Activated CD4-positive, alpha-beta T cell treated with anti-CD3 and anti-CD28 coated beads, Interleukin-2, amount 10 ng/mL, durations not matched to agents 24 days and 14 days (primary cell): Measurements from ENCODE around the gene ZBTB25. TPM values are rescaled to one million over a fixed set of nuclear protein-coding genes. Genes with fewer than 3 reads are reported as not detected.

Experiments
- DNase-seq: peaks from one replicate; pipeline ENCODE4 v3.0.0; 2022
- H3K27ac Mint-ChIP-seq: one replicate; pipeline ENCODE4 v1.8.0; 2022; ENCODE audit warnings: mild to moderate bottlenecking, mixed read lengths
- H3K27me3 Mint-ChIP-seq: one replicate; pipeline ENCODE4 v1.8.0; 2022; ENCODE audit warnings: mixed read lengths
- H3K36me3 Mint-ChIP-seq: one replicate; pipeline ENCODE4 v1.8.0; 2022; ENCODE audit warnings: low read depth, mild to moderate bottlenecking, mixed read lengths
- H3K4me1 Mint-ChIP-seq: one replicate; pipeline ENCODE4 v1.8.0; 2021; ENCODE audit warnings: mixed read lengths
- H3K4me3 Mint-ChIP-seq: one replicate; pipeline ENCODE4 v1.8.0; 2022; ENCODE audit warnings: mild to moderate bottlenecking, moderate library complexity, mixed read lengths
- H3K9me3 Mint-ChIP-seq: one replicate; pipeline ENCODE4 v1.8.0; 2021; ENCODE audit warnings: mixed read lengths
- intact Hi-C: fragments of 100-400 bp; cut with micrococcal nuclease; formaldehyde crosslinking; loops from one replicate; pipeline ENCODE4 v1.15.1; 2023
- total RNA-seq: library from RNA; stranded (reverse); gene quantifications from 2 replicates; pipeline ENCODE4 v1.2.3, GENCODE V29; 2022

ZBTB25 gene
- total RNA-seq, 1 donor from 2014 or later, result 22.2 TPM

DNA sequence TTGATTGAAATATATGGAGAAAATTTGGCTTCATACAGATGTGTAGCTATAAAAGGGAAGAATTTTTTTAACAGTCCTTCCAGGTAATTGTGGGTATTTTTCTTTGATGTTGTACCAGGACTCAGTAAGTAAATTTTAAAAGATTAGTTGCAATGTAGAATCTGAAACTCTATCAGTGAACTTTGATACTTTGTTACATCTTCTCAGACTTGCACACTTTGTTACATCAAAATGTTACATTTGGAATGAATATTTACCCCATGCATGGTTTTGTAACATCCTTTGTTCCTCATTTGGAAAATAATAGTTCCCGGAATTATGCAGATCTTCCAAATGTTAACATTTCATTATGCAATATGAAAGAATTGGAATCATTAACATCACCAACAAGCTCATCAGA, 101.7 kb downstream of the ZBTB25 start:
- DNase-seq, result no peak
- Mint-ChIP-seq H3K36me3 (peaks cover 49% of the 10 kb centered on the region), H3K4me3 (no peak overlapping the region), H3K4me1 (peaks cover 19% of the 10 kb centered on the region), H3K9me3 (no peaks in the 10 kb centered on the region), H3K27me3 (no peaks in the 10 kb centered on the region), H3K27ac (no peak overlapping the region)
- intact Hi-C loops, result no loop called here

DNA sequence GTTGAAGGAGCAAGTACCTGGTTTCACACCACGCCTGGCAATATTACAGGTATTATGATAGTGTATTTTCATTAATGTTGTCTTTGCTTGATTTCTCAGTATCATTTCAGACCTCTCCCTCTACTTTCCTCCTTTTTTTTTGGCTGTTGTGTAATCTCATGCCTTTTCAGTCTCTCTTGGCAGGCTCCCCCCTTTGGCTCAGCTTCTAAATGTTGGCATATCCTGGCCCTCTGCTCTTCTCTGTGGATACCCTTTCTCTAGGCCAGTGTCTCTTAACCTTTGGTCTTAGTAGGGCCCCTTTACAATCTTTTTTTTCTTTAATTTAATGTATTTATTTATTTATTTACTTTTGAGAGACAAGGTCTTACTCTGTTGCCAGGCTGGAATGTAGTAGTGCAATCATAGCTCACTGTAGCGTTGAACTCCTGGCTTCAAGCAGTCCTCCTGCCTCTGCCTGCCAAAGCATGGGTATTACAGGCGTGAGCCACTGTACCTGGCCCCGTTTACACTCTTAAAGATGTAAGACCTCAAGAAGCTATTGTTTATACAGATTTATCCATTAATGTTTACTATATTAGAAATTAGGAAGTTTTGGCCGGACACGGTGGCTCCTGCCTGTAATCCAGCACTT, 102.7 kb downstream of the ZBTB25 start:
- Mint-ChIP-seq H3K36me3 (peaks cover 44% of the 10 kb centered on the region), H3K4me1 (peaks cover 17% of the 10 kb centered on the region), H3K4me3 (no peak overlapping the region), H3K27ac (no peak overlapping the region), H3K27me3 (no peaks in the 10 kb centered on the region), H3K9me3 (no peaks in the 10 kb centered on the region)
- no peak for DNase-seq
- intact Hi-C loops, result no loop called here

Other genes with a start within 250 kb of the ZBTB25 start
- gene ESR2, start 209.5 kb downstream of the ZBTB25 start, total RNA-seq, result not detected in 2 replicates
- 246 and 249 TPM in 2 replicates for gene MTHFD1, start 115.5 kb downstream of the ZBTB25 start, total RNA-seq
- 0.90 and 0.98 TPM in 2 replicates for gene AKAP5, start 38.3 kb downstream of the ZBTB25 start, total RNA-seq
- gene ZBTB1, start 932 bp upstream of the ZBTB25 start, total RNA-seq, result 45.4 and 46.5 TPM in 2 replicates
- 8.1 TPM in 2 replicates for gene HSPA2, start 36.9 kb upstream of the ZBTB25 start, total RNA-seq
- 0.31 and 0.33 TPM in 2 replicates for gene PPP1R36, start 46.1 kb upstream of the ZBTB25 start, total RNA-seq
- 3.0 and 3.1 TPM in 2 replicates for gene PLEKHG3, start 200.6 kb upstream of the ZBTB25 start, total RNA-seq